Brain microvascular endothelial cell (primary cell): Measurements from ENCODE around the gene NDUFA13.

Experiments used
- DNase-seq: peaks from one replicate; pipeline ENCODE4 v3.0.0-alpha.2; 2020
- H3K27ac ChIP-seq: fragments of 250-450 bp; sonication (Bioruptor Pico); 2 replicates; pipeline ENCODE4 v1.5.1; 2020; ENCODE audit warnings: mild to moderate bottlenecking, moderate library complexity
- H3K27me3 ChIP-seq: fragments of 250-450 bp; sonication (Bioruptor Pico); replicated peaks from 2 replicates; pipeline ENCODE4 v1.5.1; 2020; ENCODE audit warnings: mild to moderate bottlenecking
- H3K36me3 ChIP-seq: fragments of 250-450 bp; sonication (Bioruptor Pico); replicated peaks from 2 replicates; pipeline ENCODE4 v1.5.1; 2020; ENCODE audit warnings: mild to moderate bottlenecking
- H3K4me3 ChIP-seq: 2 replicates; pipeline ENCODE4 v1.5.1; 2011; ENCODE audit warnings: low read depth, mild to moderate bottlenecking, control low read depth, low read length, moderate library complexity
- CTCF ChIP-seq: IDR thresholded peaks from 2 replicates; pipeline ENCODE4 v1.5.1; 2011; ENCODE audit warnings: low read depth, mild to moderate bottlenecking, moderate library complexity, low read length, control low read depth, inconsistent platforms; ENCODE audit errors: missing control alignments
- in situ Hi-C: cut with HindIII; loops from 2 replicates; pipeline ENCODE4 v1.10.0; 2017; ENCODE audit warnings: low sequenced_read_pairs, low pct_ligation_motif_present

NDUFA13 gene

GRCh38 chr19:19547674-19548336 lies 31.8 kb downstream of the NDUFA13 start:
- Histone ChIP-seq H3K36me3 (no peaks in the 10 kb centered on the region), H3K4me3 (no peak overlapping the region), H3K27ac (no peak overlapping the region), H3K27me3 (peaks cover 4% of the 10 kb centered on the region)
- no peak for DNase-seq
- TF ChIP-seq CTCF = no peak
- in situ Hi-C loops = no loop called here

- H3K27ac ChIP-seq = no peak overlapping the region
- no peak for DNase-seq
- H3K27me3 ChIP-seq = peaks cover 4% of the 10 kb centered on the region
- in situ Hi-C loops = no loop called here
- no peaks in the 10 kb centered on the region for H3K36me3 ChIP-seq
- no peak overlapping the region for H3K4me3 ChIP-seq
- TF ChIP-seq CTCF = no peak
Observed at GRCh38 chr19:19548915-19549759, 33.1 kb downstream of the NDUFA13 start.

GRCh38 chr19:19549804-19550464 lies 33.9 kb downstream of the NDUFA13 start:
- H3K27ac ChIP-seq = no peak overlapping the region
- no peak for DNase-seq
- no peak overlapping the region for H3K4me3 ChIP-seq
- H3K36me3 ChIP-seq = no peaks in the 10 kb centered on the region
- in situ Hi-C loops = no loop called here
- no peak for TF ChIP-seq CTCF
- peaks cover 4% of the 10 kb centered on the region for H3K27me3 ChIP-seq

- in situ Hi-C loops = no loop called here
- Histone ChIP-seq H3K4me3 (no peak overlapping the region), H3K27ac (no peak overlapping the region), H3K36me3 (no peaks in the 10 kb centered on the region), H3K27me3 (peaks cover 4% of the 10 kb centered on the region)
- no peak for TF ChIP-seq CTCF
- no peak for DNase-seq
Observed at GRCh38 chr19:19550485-19550929, 34.5 kb downstream of the NDUFA13 start.

- in situ Hi-C loops = no loop called here
- no peak for DNase-seq
Observed at GRCh38 chr19:19550972-19551852, 35.2 kb downstream of the NDUFA13 start.

More at GRCh38 chr19:19550972-19551852, 35.2 kb downstream of the NDUFA13 start:
- no peaks in the 10 kb centered on the region for H3K36me3 ChIP-seq
- H3K27me3 ChIP-seq = peaks cover 4% of the 10 kb centered on the region
- H3K4me3 ChIP-seq = no peak overlapping the region
- TF ChIP-seq CTCF = no peak
- no peak overlapping the region for H3K27ac ChIP-seq
